22Rv1 (cell line): ENCODE data around the gene PDCD1LG2.

Experiments
- H3K27ac ChIP-seq: fragments of 450-650 bp; 2 replicates; pipeline ENCODE4 v1.5.1; 2017
- ZFX ChIP-seq: fragments of 450-650 bp; IDR thresholded peaks from 2 replicates; pipeline ENCODE4 v1.6.1; 2017; ENCODE audit warnings: antibody characterized with exemption, borderline replicate concordance
- TF ChIP-seq, protein P1 (sequence below): fragments of 450-650 bp; IDR thresholded peaks from 2 replicates; pipeline ENCODE4 v1.5.1; 2017; ENCODE audit warnings: mild to moderate bottlenecking

Gene PDCD1LG2

DNA sequence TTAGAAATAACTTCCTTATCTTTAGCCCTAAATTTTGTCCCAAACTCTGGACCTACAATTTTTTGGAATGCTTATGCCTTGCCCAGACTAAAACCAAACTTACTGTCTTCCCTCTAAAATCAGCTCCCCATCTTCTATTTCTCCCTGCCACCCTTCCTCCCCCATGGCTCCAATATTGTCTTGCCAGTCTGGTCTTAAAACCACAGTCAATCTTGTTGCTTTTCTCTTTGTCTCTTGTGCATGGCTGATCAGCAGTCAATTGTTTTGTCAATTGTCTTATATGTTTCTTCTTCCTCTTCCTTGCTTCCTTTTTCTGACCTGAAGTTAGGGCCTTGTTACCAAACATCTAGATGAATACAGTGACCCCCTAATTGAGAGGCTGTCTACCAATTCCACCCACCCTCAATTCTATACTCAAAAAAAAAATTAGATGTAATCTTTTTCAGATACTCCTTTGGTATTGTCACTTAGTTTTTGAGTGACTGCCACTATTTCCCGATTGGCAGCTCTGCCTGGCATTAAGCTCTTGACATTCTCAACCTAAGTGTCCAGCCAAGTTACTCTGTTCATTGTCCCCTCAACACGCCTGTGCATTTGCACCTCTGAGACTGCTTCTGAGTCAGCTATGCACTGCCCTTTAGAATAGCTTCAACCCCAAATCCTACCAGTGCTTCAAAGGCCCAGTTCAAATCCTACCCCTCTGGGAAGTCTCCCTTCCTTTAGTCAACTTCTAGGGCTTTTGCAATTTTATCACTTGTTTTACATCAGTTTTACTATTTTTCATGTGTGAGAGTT, 2.5 kb downstream of the PDCD1LG2 start:
- H3K27ac ChIP-seq, result no peak overlapping the region
- TF ChIP-seq, protein P1, sequence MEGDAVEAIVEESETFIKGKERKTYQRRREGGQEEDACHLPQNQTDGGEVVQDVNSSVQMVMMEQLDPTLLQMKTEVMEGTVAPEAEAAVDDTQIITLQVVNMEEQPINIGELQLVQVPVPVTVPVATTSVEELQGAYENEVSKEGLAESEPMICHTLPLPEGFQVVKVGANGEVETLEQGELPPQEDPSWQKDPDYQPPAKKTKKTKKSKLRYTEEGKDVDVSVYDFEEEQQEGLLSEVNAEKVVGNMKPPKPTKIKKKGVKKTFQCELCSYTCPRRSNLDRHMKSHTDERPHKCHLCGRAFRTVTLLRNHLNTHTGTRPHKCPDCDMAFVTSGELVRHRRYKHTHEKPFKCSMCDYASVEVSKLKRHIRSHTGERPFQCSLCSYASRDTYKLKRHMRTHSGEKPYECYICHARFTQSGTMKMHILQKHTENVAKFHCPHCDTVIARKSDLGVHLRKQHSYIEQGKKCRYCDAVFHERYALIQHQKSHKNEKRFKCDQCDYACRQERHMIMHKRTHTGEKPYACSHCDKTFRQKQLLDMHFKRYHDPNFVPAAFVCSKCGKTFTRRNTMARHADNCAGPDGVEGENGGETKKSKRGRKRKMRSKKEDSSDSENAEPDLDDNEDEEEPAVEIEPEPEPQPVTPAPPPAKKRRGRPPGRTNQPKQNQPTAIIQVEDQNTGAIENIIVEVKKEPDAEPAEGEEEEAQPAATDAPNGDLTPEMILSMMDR, result no peak
- TF ChIP-seq ZFX, result no peak

DNA sequence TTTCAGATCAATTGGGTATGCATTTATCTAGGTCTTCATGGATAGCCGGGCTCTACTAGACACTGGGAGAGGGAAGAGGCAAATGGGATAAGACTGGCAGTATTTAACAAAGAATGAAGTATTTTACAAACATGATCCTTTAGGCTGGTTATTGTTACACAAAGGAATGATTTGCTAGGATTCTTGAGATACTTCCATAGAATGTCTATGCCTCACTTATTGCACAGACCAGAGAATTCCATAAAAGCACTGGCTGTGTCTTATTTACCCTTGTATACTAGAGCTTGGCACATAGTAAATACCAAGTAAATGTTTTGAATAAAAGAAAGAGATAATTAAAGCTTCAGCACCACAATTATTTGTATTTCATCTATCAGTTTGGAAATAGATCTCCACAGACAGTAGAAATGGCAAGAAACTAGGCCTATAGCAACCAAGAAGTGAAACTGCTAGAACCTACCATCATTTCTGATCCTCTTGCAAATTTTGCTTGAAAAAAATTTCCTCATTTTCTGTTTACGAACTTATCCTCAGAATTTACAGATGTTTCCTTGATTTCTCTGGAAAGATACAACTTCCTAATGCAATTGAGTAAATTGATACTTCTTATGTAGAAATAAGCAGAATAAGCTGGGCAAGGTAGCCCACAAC, 3.8 kb downstream of the PDCD1LG2 start:
- TF ChIP-seq, protein P1, result no peak
- no peak for TF ChIP-seq ZFX
- H3K27ac ChIP-seq, result no peak overlapping the region

DNA sequence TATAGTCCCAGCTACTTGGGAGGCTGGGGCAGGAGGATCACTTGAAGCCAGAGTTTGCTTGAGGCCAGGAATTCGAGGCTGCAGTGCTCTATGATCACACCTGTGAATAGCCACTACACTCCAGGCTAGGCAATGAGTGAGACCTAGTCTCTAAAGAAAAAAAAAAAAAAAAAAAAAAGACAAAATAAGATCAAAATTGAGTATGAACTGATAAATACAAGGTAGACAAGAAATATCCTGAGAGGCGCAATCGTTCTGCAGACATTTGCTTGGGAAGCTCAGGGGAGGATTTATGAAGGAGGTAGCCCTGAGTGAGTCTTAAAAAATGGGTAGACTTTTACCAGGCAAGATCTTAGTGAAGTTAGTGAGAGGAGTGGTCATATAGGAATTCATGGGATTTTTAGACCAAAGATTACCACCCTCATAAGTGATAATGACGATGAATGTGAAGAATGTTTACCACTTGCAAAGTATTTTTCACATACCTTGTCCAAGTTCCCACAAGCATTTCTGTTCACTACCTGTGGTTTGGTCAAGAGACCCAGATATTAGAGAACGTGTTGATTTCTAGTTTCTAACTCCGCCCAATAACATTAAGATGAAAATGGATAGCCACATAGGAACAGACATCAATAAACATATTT, 4.4 kb downstream of the PDCD1LG2 start:
- H3K27ac ChIP-seq, result no peak overlapping the region
- TF ChIP-seq ZFX, result no peak
- TF ChIP-seq, protein P1, result no peak

DNA sequence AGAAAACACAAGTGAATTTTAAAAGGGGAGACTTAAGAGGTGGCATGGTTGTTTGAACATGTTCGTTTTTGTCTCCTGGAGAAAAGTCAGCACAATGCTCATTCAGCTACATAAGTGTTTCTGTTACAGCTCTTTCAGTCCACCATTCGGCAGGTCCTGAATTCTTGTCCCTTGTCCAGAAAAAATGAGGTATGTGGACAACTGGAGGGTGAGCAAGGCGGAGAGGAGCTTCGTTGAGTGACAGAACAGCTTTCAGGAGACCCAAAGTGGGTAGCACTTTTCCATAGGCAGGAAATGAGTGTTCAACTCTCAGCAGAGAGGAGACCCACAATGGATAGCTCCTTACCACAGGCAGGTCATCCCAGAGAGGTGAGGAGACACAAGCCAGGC, 4.9 kb downstream of the PDCD1LG2 start:
- H3K27ac ChIP-seq, result no peak overlapping the region
- TF ChIP-seq, protein P1, result no peak
- TF ChIP-seq ZFX, result no peak

DNA sequence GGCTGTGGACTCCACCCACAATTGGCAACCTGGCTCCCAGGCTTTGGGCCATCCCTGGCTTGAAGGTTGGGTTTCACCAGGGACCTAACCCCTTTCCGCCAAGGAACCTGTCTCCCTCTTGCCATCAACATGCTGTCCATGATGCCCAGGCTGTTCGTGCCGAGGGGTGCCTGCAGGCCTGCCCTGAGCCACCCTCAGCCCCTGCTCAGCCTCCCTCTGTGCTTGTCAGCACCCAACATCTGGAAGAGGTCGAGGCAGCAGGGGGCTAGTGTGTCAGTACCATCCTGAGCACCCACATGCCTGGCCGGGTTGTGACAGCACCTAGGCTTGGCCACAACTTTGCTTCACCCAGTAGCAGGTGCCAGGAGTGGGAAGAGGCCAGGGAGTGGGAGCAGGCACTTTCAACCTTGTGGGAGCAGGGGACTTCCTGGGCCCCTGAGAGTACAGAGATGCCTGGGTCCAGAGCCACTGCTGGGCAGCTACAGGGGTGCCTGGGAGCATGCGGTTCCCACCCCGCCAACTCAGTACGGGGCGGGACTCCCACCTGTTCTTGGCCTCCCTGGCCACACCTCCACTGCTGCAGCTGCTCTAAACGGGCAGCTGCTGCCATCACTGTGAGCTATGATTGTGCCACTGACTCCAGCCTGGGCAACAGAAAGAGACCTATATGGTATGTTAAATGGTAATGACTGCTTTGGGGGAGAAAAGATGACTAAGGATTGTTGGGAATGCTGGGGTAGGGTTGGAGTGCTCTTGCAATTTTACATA, 6.3 kb downstream of the PDCD1LG2 start:
- H3K27ac ChIP-seq, result no peak overlapping the region
- TF ChIP-seq, protein P1, result no peak
- no peak for TF ChIP-seq ZFX

DNA sequence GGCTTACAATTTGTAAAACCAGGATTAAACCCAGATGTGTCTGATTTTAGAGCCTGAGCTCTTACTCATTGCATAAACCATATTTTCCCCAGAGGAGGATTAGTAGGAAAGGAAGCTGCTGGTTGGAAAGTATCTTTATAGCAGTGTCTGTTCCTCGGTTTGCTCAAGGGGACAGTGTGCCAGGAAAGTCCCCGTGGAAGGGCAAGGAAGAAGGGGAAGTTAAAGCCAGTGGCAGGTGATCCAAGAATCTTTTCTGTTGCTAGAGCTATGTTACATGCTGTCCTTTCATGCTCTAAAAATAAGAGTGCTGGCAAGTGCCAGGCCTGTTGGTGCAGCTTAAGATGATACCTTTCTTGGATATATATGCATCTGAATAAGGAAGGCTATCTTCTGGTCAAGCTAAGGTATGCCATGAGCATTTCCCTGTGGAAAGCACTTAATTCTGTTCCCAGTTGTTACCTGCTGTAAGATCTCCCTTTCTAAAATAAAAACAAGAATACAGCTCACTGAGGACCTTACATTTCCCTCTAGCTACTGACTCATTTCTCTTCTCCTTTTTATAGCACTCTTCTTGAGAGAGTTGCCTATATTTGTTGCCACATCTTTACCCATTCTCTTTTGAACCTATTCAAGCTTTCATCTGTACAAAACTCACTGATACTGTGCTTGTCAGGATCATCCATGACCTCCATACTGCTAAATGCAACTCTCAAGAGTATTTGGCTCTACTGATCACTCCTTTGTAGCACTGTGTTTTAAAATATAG, 8.0 kb downstream of the PDCD1LG2 start:
- TF ChIP-seq, protein P1, result no peak
- TF ChIP-seq ZFX, result no peak
- H3K27ac ChIP-seq, result no peak overlapping the region
